Measurements from ENCODE around the gene PNPLA6. TPM values are rescaled to one million over a fixed set of nuclear protein-coding genes. Genes with fewer than 3 reads are reported as not detected.
"Not testable (repeated sequence)": the region's sequence is repeated elsewhere in the genome, so short reads cannot be mapped to it uniquely, and the experiment has no call there.

Gene PNPLA6
- total RNA-seq, 1 donor from 2014 or later: 17.6 TPM

DNA sequence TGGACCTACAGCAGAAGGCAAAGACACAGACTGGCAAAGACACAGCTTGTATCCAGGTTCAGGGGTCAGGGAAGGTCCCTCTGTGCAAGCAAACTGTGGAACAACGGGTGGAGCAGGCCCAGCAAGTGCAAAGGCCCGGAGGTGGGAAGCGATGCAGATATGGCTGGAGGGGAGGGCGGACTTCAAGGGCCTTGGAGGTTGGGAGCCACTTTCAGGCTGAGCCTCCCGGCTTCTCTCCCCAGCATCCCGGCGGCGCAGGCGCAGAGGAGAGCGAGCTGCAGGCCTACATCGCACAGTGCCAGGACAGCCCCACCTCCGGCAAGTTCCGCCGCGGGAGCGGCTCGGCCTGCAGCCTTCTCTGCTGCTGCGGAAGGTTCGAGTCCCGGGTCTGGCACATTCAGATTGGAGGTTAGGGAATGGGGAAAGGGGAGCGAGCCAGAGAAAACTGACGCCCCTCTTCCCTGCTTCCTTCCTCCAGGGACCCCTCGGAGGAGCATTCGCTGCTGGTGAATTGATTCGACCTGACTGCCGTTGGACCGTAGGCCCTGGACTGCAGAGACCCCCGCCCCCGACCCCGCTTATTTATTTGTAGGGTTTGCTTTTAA, 2.1 kb upstream of the PNPLA6 start:
- no peak for DNase-seq

DNA sequence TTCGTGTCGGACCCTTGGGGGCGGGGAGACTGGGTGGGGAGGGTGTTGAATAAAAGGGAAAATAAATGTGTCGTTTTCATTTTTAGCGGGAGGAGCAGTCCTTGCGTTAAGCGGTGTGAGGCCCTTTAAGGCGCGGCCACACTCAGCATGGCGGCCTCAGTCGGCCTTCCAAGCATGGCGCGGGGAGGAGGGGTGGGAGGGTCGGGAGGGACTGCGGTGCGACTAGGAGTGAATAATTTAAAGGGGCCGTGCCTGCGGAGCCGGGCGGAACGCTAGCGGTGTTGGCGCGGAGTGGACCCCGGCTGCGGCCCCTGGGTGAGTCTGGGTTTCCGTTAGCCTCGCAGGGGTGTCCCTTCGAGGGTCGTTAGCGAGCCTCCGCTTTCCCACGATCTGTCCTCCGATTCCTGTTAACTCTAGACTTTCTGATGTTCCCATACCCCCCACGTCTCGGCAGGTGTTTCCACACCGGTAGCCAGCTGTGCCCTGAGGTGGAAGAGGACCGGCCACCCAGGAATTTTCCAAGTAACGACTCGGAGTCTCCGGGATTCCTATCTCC, 1.5 kb upstream of the PNPLA6 start:
- DNase-seq: peak; percentile 87

- peak; percentile 87 for DNase-seq
Measured at GRCh38 chr19:7534531-7535046, 928 bp upstream of the PNPLA6 start.

DNA sequence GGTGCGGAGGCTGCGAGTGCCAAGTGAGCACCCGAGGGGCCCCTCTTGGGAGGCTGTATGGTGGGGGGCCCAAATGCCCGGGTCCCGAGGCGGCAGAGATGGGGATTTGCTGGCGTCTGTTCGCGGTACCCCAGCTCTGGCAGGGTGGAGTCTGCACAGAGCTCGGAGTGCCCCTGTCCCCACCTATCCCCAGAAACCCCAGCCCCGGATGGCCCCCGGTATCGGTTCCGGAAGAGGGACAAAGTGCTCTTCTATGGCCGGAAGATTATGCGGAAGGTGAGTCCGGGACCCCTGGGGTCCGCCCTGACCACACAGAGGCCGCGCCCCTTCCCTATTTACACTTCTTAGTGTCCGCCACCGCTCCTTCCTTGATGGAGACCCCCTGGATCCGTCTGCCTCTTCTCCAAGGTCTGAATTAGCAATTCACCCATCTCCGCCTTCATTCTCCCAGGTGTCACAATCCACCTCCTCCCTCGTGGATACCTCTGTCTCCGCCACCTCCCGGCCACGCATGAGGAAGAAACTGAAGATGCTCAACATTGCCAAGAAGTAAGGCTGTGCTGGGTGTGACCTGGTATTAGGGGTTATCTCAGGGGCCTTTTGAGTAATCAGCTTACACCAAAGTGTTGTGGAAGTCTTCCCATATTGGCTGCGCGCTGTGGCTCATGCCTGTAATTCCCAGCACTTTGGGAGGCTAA, 630 bp downstream of the PNPLA6 start:
- no peak for DNase-seq

GRCh38 chr19:7538990-7539389, 3.5 kb downstream of the PNPLA6 start:
- DNase-seq: not testable (repeated sequence)

GRCh38 chr19:7539827-7540425, 4.4 kb downstream of the PNPLA6 start:
- no peak for DNase-seq

DNA sequence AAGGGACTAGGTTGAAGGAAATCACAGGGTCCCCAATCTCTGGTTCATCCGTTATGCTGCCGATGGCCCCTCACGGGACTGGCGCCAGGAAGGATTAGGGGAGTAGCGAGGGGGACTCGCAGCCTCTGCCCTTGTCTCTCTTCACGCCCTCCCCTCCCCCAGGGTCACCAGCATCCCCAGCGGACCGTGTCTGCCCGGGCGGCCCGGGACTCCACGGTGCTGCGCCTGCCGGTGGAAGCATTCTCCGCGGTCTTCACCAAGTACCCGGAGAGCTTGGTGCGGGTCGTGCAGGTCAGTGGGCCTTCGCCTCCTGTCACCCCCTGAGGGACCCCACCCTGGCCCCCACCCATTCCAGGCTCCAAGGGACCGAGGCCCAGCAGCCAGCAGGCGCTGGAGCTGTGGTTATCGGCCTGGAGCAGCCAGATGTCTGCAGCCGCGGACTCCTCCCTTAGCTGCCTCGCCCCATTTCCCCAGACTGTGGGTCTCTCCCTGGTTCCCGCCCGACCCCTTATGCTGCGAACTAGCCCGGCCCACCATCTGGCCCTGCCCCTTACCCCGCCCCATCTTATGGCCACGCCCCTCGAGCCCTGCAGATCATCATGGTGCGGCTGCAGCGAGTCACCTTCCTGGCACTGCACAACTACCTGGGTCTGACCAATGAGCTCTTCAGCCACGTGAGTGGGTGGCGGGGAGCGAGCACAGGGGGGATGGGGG, 5.4 kb downstream of the PNPLA6 start:
- no peak for DNase-seq

DNA sequence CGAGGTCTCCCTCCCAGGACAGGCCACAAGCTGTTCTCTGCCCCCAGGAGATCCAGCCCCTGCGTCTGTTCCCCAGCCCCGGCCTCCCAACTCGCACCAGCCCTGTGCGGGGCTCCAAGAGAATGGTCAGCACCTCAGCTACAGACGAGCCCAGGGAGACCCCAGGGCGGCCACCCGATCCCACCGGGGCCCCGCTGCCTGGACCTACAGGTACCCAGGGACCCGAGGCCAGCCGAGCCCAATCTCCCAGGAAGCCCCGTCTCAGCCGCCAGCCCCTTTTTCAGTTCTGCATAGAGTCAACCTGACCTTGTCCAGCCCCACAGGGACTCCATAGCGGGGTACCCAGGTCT, 5.9 kb downstream of the PNPLA6 start:
- DNase-seq: no peak

- DNase-seq: no peak
Measured at GRCh38 chr19:7541828-7542443, 6.4 kb downstream of the PNPLA6 start.

GRCh38 chr19:7542556-7543348, 7.2 kb downstream of the PNPLA6 start:
- DNase-seq: no peak

- DNase-seq: no peak
Measured at GRCh38 chr19:7544626-7545025, 9.1 kb downstream of the PNPLA6 start.

DNA sequence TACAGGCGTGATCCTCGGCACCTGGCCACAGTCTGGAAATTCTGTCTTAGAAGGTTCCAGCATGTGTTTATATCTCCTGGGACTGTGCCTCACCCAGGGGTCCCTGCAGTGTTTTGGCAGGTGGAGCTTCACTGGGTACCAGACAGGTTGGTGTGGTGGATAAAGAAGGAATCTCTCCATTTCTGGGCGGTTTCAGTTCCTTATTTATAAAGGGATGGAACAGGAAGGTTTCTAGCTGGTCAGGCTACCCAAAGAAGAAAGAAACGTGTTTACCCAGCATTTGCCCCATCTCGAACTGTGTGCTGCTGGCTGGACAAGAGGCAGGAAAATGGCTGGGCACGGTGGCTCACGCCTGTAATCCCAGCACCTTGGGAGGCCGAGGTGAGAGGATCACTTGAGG, 9.8 kb downstream of the PNPLA6 start:
- DNase-seq: no peak

- no peak for DNase-seq
Measured at GRCh38 chr19:7545904-7546303, 10.4 kb downstream of the PNPLA6 start.

DNA sequence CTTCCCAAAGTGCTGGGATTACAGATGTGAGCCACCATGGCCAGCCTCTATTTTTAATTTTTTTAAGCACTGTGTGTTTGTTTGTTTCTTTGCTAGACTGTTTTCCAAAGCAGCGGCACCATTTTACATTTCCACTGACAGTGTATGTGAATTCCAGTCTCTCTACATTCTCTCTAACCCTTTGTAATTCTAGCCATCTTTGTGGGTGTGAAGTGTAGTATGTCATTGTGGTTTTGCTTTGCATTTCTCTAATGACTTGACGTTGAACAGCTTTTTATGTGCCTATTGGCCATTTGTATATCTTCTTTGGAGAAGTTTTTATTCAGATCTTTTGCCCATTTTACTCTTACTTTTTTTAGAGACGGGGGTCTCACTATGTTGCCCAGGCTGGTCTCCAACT, 11.6 kb downstream of the PNPLA6 start:
- no peak for DNase-seq

GRCh38 chr19:7549429-7550148, 14.1 kb downstream of the PNPLA6 start:
- DNase-seq: no peak

DNA sequence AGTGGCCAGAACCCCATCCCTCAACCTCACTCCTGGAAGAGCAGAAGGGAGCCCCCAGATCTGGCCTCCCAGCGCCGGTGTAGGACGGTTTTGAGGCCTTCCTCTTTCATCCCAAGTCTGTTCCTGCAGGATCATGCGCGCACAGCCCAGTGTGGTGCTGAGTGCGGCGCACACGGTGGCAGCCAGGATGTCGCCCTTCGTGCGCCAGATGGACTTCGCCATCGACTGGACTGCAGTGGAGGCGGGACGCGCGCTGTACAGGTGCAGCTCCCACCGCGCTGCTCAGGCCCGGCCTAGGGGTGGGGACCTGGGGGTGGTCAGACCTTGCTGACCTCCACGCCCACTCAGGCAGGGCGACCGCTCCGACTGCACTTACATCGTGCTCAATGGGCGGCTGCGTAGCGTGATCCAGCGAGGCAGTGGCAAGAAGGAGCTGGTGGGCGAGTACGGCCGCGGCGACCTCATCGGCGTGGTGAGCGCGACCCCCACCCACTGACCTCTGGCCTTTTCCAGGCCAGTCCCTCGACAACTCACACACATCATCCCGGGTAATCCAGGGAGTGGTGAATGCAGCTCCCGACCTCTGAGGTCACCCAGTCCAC, 14.8 kb downstream of the PNPLA6 start:
- no peak for DNase-seq

DNA sequence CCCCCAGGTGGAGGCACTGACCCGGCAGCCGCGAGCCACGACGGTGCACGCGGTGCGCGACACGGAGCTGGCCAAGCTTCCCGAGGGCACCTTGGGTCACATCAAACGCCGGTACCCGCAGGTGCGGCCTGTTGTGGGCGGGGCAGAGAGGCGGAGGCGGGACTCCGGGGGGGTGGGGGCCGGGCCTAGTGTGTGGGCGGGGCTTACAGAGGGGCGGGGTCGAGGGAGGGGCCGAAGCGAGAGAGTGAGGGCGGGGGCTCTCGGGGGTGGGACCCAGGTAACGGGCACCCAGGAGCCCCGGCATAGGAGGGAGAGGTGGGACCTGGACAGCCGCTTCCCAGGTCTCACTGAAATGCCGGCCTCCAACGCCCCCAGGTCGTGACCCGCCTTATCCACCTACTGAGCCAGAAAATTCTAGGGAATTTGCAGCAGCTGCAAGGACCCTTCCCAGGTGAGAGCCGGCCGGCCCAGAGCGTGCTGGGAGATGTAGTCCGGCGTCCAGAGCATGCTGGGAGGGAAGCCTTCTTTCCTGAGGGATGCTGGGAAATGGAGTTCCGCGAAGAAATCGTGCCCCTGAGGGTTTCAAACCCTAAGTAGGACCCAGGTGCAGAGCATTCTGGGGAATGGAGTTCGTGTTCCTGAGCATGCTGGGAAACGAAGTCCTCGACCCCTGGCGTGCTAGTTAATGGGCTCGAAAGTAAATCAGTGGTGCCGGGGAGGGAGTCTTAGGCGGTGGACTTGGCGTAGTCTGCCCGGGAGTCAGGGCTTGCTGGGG, 15.7 kb downstream of the PNPLA6 start:
- peak; percentile 77 for DNase-seq

DNA sequence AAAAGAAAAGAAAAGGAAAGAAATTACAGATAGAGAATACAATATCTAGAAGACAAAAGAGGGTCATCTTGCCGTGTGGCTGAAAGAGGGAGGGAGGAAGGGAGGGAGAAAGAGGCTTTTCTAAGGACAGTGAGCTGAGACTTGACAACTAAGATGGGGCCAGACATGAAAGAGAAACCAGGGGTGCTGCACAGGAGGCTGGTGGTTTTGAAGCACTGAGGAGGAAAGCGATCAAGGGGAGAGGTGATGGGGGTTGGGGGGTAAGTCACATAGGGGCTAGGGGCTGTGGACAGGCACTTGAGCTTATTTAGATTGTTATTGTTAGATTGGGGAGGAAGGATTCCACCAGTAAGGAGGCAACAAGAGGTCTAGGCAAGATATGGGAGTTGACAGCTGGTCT, 17.3 kb downstream of the PNPLA6 start:
- no peak for DNase-seq

GRCh38 chr19:7554565-7554964, 19.0 kb downstream of the PNPLA6 start:
- no peak for DNase-seq
